C4-2B (cell line): ENCODE data around the gene NPC1.
"Not testable (repeated sequence)": the region's sequence is repeated elsewhere in the genome, so short reads cannot be mapped to it uniquely, and the experiment has no call there.

Source experiments
- H3K27ac ChIP-seq: fragments of 450-650 bp; 2 replicates; pipeline ENCODE4 v1.5.1; 2017
- CTCF ChIP-seq: fragments of 450-650 bp; conservative IDR thresholded peaks from 2 replicates; pipeline ENCODE4 v1.5.1; 2017; ENCODE audit warnings: mild to moderate bottlenecking
- ZFX ChIP-seq: fragments of 450-650 bp; IDR thresholded peaks from 2 replicates; pipeline ENCODE4 v1.6.1; 2017

The NPC1 gene

GRCh38 chr18:23501626-23502025 is 84.7 kb downstream of the NPC1 start:
- H3K27ac ChIP-seq: no peak overlapping the region
- TF ChIP-seq ZFX (no peak), CTCF (no peak)

GRCh38 chr18:23499291-23499781 is 87.0 kb downstream of the NPC1 start:
- TF ChIP-seq ZFX: no peak
- H3K27ac ChIP-seq: no peak overlapping the region

GRCh38 chr18:23498877-23499276 is 87.4 kb downstream of the NPC1 start:
- TF ChIP-seq CTCF: peak; percentile 94
- no peak for TF ChIP-seq ZFX
- H3K27ac ChIP-seq: no peak overlapping the region

GRCh38 chr18:23498117-23498516 is 88.2 kb downstream of the NPC1 start:
- TF ChIP-seq CTCF (no peak), ZFX (no peak)
- no peak overlapping the region for H3K27ac ChIP-seq

- TF ChIP-seq ZFX (no peak), CTCF (no peak)
- peak overlapping the region; percentile 2; the same call in 1 of the 2 replicates for H3K27ac ChIP-seq
Observed at GRCh38 chr18:23495723-23496440, 90.4 kb downstream of the NPC1 start.

- H3K27ac ChIP-seq: no peak overlapping the region
- TF ChIP-seq ZFX: no peak
- no peak for TF ChIP-seq CTCF
Observed at GRCh38 chr18:23494992-23495391, 91.3 kb downstream of the NPC1 start.

- TF ChIP-seq ZFX (no peak), CTCF (no peak)
- no peak overlapping the region for H3K27ac ChIP-seq
Observed at GRCh38 chr18:23493654-23494053, 92.7 kb downstream of the NPC1 start.

GRCh38 chr18:23489586-23489985 is 96.7 kb downstream of the NPC1 start:
- H3K27ac ChIP-seq: not testable (repeated sequence)
